GM13976 (cell line): ENCODE results near the gene HOXA10.

Experiments used
- DNase-seq: peaks from one replicate; pipeline ENCODE4 v3.0.0; 2012; ENCODE audit warnings: low spot score
- CTCF ChIP-seq: IDR thresholded peaks from 2 replicates; pipeline ENCODE4 v1.5.1; 2012; ENCODE audit warnings: borderline replicate concordance, mild to moderate bottlenecking; ENCODE audit not compliant: insufficient read depth; ENCODE audit errors: extremely low read depth, missing control alignments, control extremely low read depth
- in situ Hi-C: fragments of 300-500 bp; cut with MboI; formaldehyde crosslinking; loops from one replicate; pipeline ENCODE4 v1.12.0; 2022; ENCODE audit warnings: low sequenced_read_pairs, mixed read lengths, inconsistent platforms; ENCODE audit not compliant: unreplicated experiment

HOXA10 gene

GRCh38 chr7:27152816-27153442, 21.2 kb downstream of the HOXA10 start:
- no peak for DNase-seq
- no peak for TF ChIP-seq CTCF
- in situ Hi-C loops = loop anchor here (10.0 to 25.0 kb wide), 3 partner anchors 298 to 778 kb away; no protein-coding TSS in a partner anchor

GRCh38 chr7:27151931-27152815, 21.9 kb downstream of the HOXA10 start, which contains the start of gene HOXA3:
HOXA3 (minus strand) TSS chr7:27152583; CDS start chr7:27110640, 41,943 bp downstream.
- no peak for DNase-seq
- no peak for TF ChIP-seq CTCF
- in situ Hi-C loops = loop anchor here (10.0 to 25.0 kb wide), 3 partner anchors 297 to 777 kb away; no protein-coding TSS in a partner anchor

- in situ Hi-C loops = loop anchor here (10.0 to 25.0 kb wide), 3 partner anchors 297 to 777 kb away; no protein-coding TSS in a partner anchor
- no peak for TF ChIP-seq CTCF
- DNase-seq = no peak
These were observed 22.7 kb downstream of the HOXA10 start for GRCh38 chr7:27151341-27151930.

- peak; percentile 95 for TF ChIP-seq CTCF
- DNase-seq = peak; percentile 91
- in situ Hi-C loops = loop anchor here (10.0 to 25.0 kb wide), 3 partner anchors 296 to 776 kb away; no protein-coding TSS in a partner anchor
These were observed 23.4 kb downstream of the HOXA10 start for GRCh38 chr7:27150568-27151340.

GRCh38 chr7:27149842-27150567, 24.1 kb downstream of the HOXA10 start:
- no peak for TF ChIP-seq CTCF
- in situ Hi-C loops = loop anchor here (10.0 to 25.0 kb wide), 3 partner anchors 295 to 775 kb away; no protein-coding TSS in a partner anchor
- no peak for DNase-seq
